HCT116 (cell line): ENCODE results near the gene ATP5PD. TPM values are rescaled to one million over a fixed set of nuclear protein-coding genes. Genes with fewer than 3 reads are reported as not detected.
A peak's percentile ranks its signal among the peaks of the same experiment; 100 is the strongest.

Experiments
- ATAC-seq: fragments of 200-7000 bp; cut with Tn5 transposase; 2 replicates; pipeline ENCODE4 v1.9.1; 2020; ENCODE audit warnings: mild to moderate bottlenecking, moderate library complexity
- BruUV-seq: library from RNA; stranded (reverse); fragments of 400-500 nt; replicated peaks from 2 replicates; lab custom pipeline; 2021; lab: Mats Ljungman, UMichigan
- CTCF ChIA-PET: fragments of 300-600 bp; sonication (Branson Sonifier 250); formaldehyde crosslinking; loops from one replicate; lab custom pipeline; 2021; ENCODE audit warnings: antibody characterized with exemption; lab: Charles Lee
- POLR2A ChIA-PET: fragments of 300-600, 350-600 bp; sonication (Branson Sonifier 250); formaldehyde crosslinking; loops from one replicate; lab custom pipeline; 2021; ENCODE audit warnings: antibody characterized with exemption; lab: Charles Lee
- RAD21 ChIA-PET, 2 experiments: fragments of 300-600 bp; sonication (Branson Sonifier 250); formaldehyde crosslinking; loops; one replicate each; lab custom pipeline; 2023; ENCODE audit warnings: low total read pairs in 2 of 2; ENCODE audit not compliant: uncharacterized antibody in 2 of 2, unreplicated experiment in 2 of 2, low non-redundant PET in 1 of 2; lab: Charles Lee
- DNase-seq: peaks from one replicate; pipeline ENCODE4 v3.0.0-alpha.2; 2010; ENCODE audit warnings: low read depth, low spot score
- H2AFZ ChIP-seq: fragments of 200-600 bp; shearing (Covaris generic), sonication (generic); 2 replicates; pipeline ENCODE4 v1.6.1; 2017; ENCODE audit warnings: low read depth, mixed run types, mixed read lengths, antibody characterized with exemption, low read length; ENCODE audit not compliant: poor library complexity, severe bottlenecking
- H3K27ac ChIP-seq: 2 replicates; pipeline ENCODE4 v1.5.1; 2012; ENCODE audit warnings: low read depth, low read length
- H3K27me3 ChIP-seq: fragments of 200-600 bp; sonication (generic); 2 replicates; pipeline ENCODE4 v1.6.1; 2016; ENCODE audit warnings: mixed run types, low read length, mixed read lengths; ENCODE audit not compliant: insufficient read depth
- H3K36me3 ChIP-seq, 2 experiments: fragments of 200-500 bp in 1 of 2; fragments of 200-600 bp in 1 of 2; sonication (Bioruptor generic) in 1 of 2; sonication (generic) in 1 of 2; 2 replicates each; pipeline versions ENCODE4 v1.5.1 to v1.6.1; 2014 to 2016; ENCODE audit warnings: low read length in 2 of 2, inconsistent platforms in 1 of 2, mixed read lengths in 1 of 2, mixed run types in 1 of 2; ENCODE audit not compliant: insufficient read depth in 2 of 2, control insufficient read depth in 1 of 2
- H3K4me1 ChIP-seq, 2 experiments: fragments of 200-600 bp in 1 of 2; sonication (generic) in 1 of 2; 2 replicates each; pipeline versions ENCODE4 v1.5.1 to v1.6.1; 2012 to 2017; ENCODE audit warnings: low read length in 2 of 2, inconsistent platforms in 1 of 2, mild to moderate bottlenecking in 1 of 2, mixed read lengths in 1 of 2, mixed run types in 1 of 2, moderate library complexity in 1 of 2; ENCODE audit not compliant: insufficient read depth in 2 of 2, control insufficient read depth in 1 of 2
- H3K4me2 ChIP-seq: fragments of 200-600 bp; sonication (generic); 2 replicates; pipeline ENCODE4 v1.6.1; 2017; ENCODE audit warnings: mixed run types, low read length, mixed read lengths
- H3K4me3 ChIP-seq, 2 experiments: fragments of 200-600 bp in 1 of 2; sonication (generic) in 1 of 2; replicated peaks in 1 of 2; 2 replicates each; pipeline ENCODE4 v1.5.1; 2011 to 2016; ENCODE audit warnings: low read length in 2 of 2, control low read depth in 1 of 2, low read depth in 1 of 2, mild to moderate bottlenecking in 1 of 2, mixed read lengths in 1 of 2, mixed run types in 1 of 2
- H3K79me2 ChIP-seq: fragments of 200-600 bp; sonication (generic); 2 replicates; pipeline ENCODE4 v1.6.1; 2017; ENCODE audit warnings: mild to moderate bottlenecking, mixed run types, low read length, moderate library complexity, mixed read lengths; ENCODE audit not compliant: insufficient read depth
- H3K9ac ChIP-seq: fragments of 200-600 bp; sonication (generic); 2 replicates; pipeline ENCODE4 v1.6.1; 2016; ENCODE audit warnings: low read length, mixed read lengths
- H3K9me2 ChIP-seq: fragments of 200-600 bp; sonication (generic), shearing (Covaris generic); 2 replicates; pipeline ENCODE4 v1.6.1; 2017; ENCODE audit warnings: mixed run types, mild to moderate bottlenecking, moderate library complexity; ENCODE audit not compliant: insufficient read depth
- H3K9me3 ChIP-seq, 2 experiments: fragments of 200-500 bp in 1 of 2; fragments of 200-600 bp in 1 of 2; sonication (Bioruptor generic) in 1 of 2; sonication (generic) in 1 of 2; 2 replicates each; pipeline ENCODE4 v1.6.1; 2014 to 2017; ENCODE audit warnings: low read length in 2 of 2, mixed read lengths in 2 of 2, inconsistent platforms in 1 of 2, low read depth in 1 of 2, mild to moderate bottlenecking in 1 of 2, mixed run types in 1 of 2, moderate library complexity in 1 of 2; ENCODE audit not compliant: control insufficient read depth in 1 of 2, insufficient read depth in 1 of 2
- H4K20me1 ChIP-seq: fragments of 200-600 bp; sonication (generic), shearing (Covaris generic); 2 replicates; pipeline ENCODE4 v1.6.1; 2017; ENCODE audit warnings: mixed run types, mild to moderate bottlenecking, moderate library complexity; ENCODE audit not compliant: insufficient read depth
- EGR1 ChIP-seq: IDR thresholded peaks from 2 replicates; pipeline ENCODE4 v1.6.1; 2012; ENCODE audit warnings: low read depth
- ELF1 ChIP-seq: IDR thresholded peaks from 2 replicates; pipeline ENCODE4 v1.6.1; 2012; ENCODE audit warnings: low read depth, borderline replicate concordance
- EZH2 ChIP-seq: fragments of 200-600 bp; sonication (generic); IDR thresholded peaks from 2 replicates; pipeline ENCODE4 v1.6.1; 2017; ENCODE audit warnings: antibody characterized with exemption, mixed run types
- SIN3A ChIP-seq: IDR thresholded peaks from 2 replicates; pipeline ENCODE4 v1.6.1; 2012; ENCODE audit warnings: low read depth
- SRF ChIP-seq: IDR thresholded peaks from 2 replicates; pipeline ENCODE4 v1.6.1; 2012; ENCODE audit warnings: low read depth
- TCF7L2 ChIP-seq: IDR thresholded peaks from 2 replicates; pipeline ENCODE4 v1.7.0; 2011; ENCODE audit warnings: borderline replicate concordance, inconsistent platforms; ENCODE audit not compliant: insufficient read depth, insufficient read length; ENCODE audit errors: extremely low read depth
- YY1 ChIP-seq: IDR thresholded peaks from 2 replicates; pipeline ENCODE4 v1.6.1; 2011; ENCODE audit warnings: low read length, low read depth, moderate library complexity, mild to moderate bottlenecking; ENCODE audit not compliant: insufficient replicate concordance; ENCODE audit errors: extremely low read depth
- ZFX ChIP-seq: fragments of 450-650 bp; IDR thresholded peaks from 2 replicates; pipeline ENCODE4 v1.6.1; 2017
- intact Hi-C: fragments of 100-400 bp; cut with micrococcal nuclease; formaldehyde crosslinking; loops from 2 replicates; pipeline ENCODE4 v1.10.0; 2022
- total RNA-seq: library from RNA; stranded (reverse); gene quantifications from one replicate; pipeline ENCODE4 v1.2.1, GENCODE V29; 2021; ENCODE audit not compliant: unreplicated experiment
- TF ChIP-seq, protein P1 (sequence below): IDR thresholded peaks from 2 replicates; pipeline ENCODE4 v1.6.1; 2012; ENCODE audit warnings: low read depth
- TF ChIP-seq, protein P2 (sequence below), 3 experiments: fragments of 200-600 bp in 1 of 3; sonication (generic) in 1 of 3; IDR thresholded peaks in 2 of 3; conservative IDR thresholded peaks in 1 of 3; 2 replicates each; pipeline ENCODE4 v1.5.1; 2012 to 2017; ENCODE audit warnings: low read depth in 2 of 3, low read length in 2 of 3, antibody characterized with exemption in 1 of 3, borderline replicate concordance in 1 of 3, control low read depth in 1 of 3, mild to moderate bottlenecking in 1 of 3, mixed read lengths in 1 of 3, mixed run types in 1 of 3, moderate library complexity in 1 of 3; ENCODE audit not compliant: insufficient read depth in 1 of 3
- TF ChIP-seq, protein P3 (sequence below): IDR thresholded peaks from 2 replicates; pipeline ENCODE4 v1.6.1; 2012

The ATP5PD gene
- total RNA-seq, 1 experiment from 2014 or later = 407 TPM

DNA sequence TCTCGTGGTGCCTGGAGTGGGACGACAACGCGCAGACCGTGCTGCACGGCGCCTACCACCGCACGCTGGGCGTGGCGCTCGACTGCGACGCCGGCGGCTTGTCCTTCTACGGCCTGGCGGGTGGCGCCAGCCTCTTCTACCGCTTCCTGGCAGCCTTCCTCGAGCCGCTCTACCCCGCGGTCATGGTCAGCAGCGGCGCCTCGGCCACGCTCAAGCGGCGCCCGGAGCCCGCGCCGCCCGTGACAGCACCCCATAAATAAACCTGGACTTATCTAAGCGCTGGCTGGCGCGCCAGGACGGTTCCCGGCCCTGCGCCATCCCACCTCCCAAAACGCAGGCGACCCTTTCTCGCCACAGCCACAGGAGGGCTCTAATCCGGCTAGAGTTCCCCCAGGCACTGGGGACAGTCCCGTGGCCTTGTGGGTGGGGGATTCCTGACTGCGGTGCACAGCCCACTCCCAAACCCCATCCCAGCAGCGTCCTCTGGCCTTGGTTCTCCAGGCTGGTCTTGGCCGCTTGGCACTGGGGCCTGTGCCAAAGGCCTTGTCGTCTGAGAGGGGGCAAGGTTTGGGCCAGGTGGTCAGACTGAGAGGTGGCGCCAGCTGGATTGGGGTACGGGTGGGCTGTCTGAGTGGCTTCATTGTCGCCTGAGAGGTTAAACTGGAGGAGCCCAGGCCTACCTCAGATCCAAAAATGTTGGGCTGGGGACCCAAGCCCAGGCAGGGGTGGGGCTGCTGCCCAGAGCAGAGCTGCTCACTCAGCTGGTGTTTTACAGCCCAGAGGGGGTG lies 30.9 kb upstream of the ATP5PD start (continued):
- TF ChIP-seq, protein P1, sequence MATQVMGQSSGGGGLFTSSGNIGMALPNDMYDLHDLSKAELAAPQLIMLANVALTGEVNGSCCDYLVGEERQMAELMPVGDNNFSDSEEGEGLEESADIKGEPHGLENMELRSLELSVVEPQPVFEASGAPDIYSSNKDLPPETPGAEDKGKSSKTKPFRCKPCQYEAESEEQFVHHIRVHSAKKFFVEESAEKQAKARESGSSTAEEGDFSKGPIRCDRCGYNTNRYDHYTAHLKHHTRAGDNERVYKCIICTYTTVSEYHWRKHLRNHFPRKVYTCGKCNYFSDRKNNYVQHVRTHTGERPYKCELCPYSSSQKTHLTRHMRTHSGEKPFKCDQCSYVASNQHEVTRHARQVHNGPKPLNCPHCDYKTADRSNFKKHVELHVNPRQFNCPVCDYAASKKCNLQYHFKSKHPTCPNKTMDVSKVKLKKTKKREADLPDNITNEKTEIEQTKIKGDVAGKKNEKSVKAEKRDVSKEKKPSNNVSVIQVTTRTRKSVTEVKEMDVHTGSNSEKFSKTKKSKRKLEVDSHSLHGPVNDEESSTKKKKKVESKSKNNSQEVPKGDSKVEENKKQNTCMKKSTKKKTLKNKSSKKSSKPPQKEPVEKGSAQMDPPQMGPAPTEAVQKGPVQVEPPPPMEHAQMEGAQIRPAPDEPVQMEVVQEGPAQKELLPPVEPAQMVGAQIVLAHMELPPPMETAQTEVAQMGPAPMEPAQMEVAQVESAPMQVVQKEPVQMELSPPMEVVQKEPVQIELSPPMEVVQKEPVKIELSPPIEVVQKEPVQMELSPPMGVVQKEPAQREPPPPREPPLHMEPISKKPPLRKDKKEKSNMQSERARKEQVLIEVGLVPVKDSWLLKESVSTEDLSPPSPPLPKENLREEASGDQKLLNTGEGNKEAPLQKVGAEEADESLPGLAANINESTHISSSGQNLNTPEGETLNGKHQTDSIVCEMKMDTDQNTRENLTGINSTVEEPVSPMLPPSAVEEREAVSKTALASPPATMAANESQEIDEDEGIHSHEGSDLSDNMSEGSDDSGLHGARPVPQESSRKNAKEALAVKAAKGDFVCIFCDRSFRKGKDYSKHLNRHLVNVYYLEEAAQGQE = no peak
- TF ChIP-seq, protein P2, sequence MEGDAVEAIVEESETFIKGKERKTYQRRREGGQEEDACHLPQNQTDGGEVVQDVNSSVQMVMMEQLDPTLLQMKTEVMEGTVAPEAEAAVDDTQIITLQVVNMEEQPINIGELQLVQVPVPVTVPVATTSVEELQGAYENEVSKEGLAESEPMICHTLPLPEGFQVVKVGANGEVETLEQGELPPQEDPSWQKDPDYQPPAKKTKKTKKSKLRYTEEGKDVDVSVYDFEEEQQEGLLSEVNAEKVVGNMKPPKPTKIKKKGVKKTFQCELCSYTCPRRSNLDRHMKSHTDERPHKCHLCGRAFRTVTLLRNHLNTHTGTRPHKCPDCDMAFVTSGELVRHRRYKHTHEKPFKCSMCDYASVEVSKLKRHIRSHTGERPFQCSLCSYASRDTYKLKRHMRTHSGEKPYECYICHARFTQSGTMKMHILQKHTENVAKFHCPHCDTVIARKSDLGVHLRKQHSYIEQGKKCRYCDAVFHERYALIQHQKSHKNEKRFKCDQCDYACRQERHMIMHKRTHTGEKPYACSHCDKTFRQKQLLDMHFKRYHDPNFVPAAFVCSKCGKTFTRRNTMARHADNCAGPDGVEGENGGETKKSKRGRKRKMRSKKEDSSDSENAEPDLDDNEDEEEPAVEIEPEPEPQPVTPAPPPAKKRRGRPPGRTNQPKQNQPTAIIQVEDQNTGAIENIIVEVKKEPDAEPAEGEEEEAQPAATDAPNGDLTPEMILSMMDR (IDR thresholded peaks at IDR 0.05 in 2 of 3, conservative IDR thresholded peaks at IDR 0.05 in 1 of 3; ENCODE audit: borderline replicate concordance in 1 of 3, insufficient read depth in 1 of 3, low read depth in 2 of 3, low read length in 2 of 3) = peak in 2 of 3 experiments; percentile 29 to 31; a peak in 2 of 6 replicates
- TF ChIP-seq, protein P3, sequence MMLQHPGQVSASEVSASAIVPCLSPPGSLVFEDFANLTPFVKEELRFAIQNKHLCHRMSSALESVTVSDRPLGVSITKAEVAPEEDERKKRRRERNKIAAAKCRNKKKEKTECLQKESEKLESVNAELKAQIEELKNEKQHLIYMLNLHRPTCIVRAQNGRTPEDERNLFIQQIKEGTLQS = no peak

DNA sequence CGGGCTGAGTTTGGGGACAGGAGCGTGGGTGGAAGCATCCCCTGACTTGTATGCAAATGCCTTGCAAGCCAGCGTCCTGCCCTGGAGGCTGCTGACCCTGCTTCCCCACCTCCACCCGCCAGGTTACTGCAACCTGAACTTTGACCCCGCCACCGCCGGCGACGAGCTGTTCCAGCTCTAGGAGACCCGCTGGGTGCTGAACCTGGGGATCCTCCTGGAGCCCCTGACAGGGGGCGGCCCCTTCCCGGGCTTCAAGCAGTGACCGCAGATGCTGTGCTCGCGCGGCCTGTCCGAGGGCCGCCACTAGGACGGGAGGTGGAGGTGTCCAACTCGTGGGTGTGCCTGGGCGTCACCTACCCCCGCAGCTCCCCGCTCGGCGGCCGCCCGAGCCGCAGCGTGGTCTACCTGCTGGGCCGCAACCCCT lies 30.3 kb upstream of the ATP5PD start:
- intact Hi-C loops = no loop called here
- Histone ChIP-seq H3K9me2 (no peaks in the 10 kb centered on the region), H3K4me2 (peak overlapping the region; percentile 79), H2AFZ (no peak overlapping the region), H3K36me3 (no peaks in the 10 kb centered on the region), H3K27me3 (no peaks in the 10 kb centered on the region), H3K9ac (peak overlapping the region; percentile 76), H3K27ac (peak overlapping the region; percentile 100), H3K9me3 (no peaks in the 10 kb centered on the region), H3K4me3 (peak overlapping the region; percentile 31 to 46), H4K20me1 (no peaks in the 10 kb centered on the region), H3K4me1 (peaks cover 70 to 73% of the 10 kb centered on the region in 2 experiments), H3K79me2 (no peaks in the 10 kb centered on the region)
- no TSS peak for BruUV-seq
- ChIA-PET RAD21 (interaction anchor here in 1 of 2 experiments (1.7 kb wide), 1 partner anchor 37 kb away, joined by 5 read pairs; no protein-coding TSS in a partner anchor), CTCF (interaction anchor here (1.0 to 1.2 kb wide), 2 partner anchors 33 to 125 kb away, joined by 3 read pairs; partner anchors contain the start of gene ARMC7), POLR2A (interaction anchor here (0.7 to 2.6 kb wide), 3 partner anchors 11 to 65 kb away, joined by 3 to 21 read pairs (median 4); partner anchors contain the start of gene SLC16A5)
- DNase-seq = no peak
- peak; percentile 10 for ATAC-seq
- TF ChIP-seq EGR1 (peak; percentile 56; the same call in 1 of the 2 replicates), SRF (no peak), YY1 (no peak), EZH2 (no peak), TCF7L2 (no peak), SIN3A (no peak), ELF1 (no peak), ZFX (no peak)
- TF ChIP-seq, protein P1 = no peak
